PC-3 (cell line): Measurements from ENCODE around the gene MED12L.

Experiments used
- EZH2phosphoT487 ChIP-seq: fragments of 300-600 bp; sonication (generic); IDR thresholded peaks from 2 replicates; pipeline ENCODE4 v1.6.1; 2018; ENCODE audit warnings: mild to moderate bottlenecking, antibody characterized with exemption, low read length, borderline replicate concordance
- TF ChIP-seq, protein P1 (sequence below): fragments of 300-600 bp; sonication (generic); conservative IDR thresholded peaks from 2 replicates; pipeline ENCODE4 v1.5.1; 2017; ENCODE audit warnings: antibody characterized with exemption, low read depth, mild to moderate bottlenecking, low read length

DNA sequence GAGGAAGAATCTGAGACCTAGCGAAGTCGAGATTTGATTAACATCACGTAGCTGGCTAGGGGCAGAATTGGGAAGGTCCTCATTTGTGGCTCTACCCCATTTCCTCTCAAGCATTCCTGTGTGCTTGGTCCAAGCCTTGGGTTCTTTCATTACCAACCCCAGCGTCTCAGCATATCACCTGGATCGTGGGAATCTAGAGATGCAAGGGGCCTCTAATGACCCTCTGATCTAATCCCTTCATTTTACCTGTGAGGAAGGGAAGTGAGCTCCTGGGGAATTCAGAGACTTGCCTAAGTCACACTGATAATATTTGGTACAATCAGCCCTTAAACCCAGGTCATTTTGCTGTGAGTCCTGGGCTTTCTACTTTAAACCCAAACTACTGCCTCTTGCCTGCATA lies 229.1 kb downstream of the MED12L start:
- TF ChIP-seq, protein P1, sequence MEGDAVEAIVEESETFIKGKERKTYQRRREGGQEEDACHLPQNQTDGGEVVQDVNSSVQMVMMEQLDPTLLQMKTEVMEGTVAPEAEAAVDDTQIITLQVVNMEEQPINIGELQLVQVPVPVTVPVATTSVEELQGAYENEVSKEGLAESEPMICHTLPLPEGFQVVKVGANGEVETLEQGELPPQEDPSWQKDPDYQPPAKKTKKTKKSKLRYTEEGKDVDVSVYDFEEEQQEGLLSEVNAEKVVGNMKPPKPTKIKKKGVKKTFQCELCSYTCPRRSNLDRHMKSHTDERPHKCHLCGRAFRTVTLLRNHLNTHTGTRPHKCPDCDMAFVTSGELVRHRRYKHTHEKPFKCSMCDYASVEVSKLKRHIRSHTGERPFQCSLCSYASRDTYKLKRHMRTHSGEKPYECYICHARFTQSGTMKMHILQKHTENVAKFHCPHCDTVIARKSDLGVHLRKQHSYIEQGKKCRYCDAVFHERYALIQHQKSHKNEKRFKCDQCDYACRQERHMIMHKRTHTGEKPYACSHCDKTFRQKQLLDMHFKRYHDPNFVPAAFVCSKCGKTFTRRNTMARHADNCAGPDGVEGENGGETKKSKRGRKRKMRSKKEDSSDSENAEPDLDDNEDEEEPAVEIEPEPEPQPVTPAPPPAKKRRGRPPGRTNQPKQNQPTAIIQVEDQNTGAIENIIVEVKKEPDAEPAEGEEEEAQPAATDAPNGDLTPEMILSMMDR: no peak
- no peak for TF ChIP-seq EZH2phosphoT487
